GM19438 (cell line): ENCODE data around the gene GLIS2.
A peak's percentile ranks its signal among the peaks of the same experiment; 100 is the strongest.

ENCODE experiments used
- ATAC-seq: cut with Tn5 transposase; IDR thresholded peaks from one replicate; pipeline ENCODE4 v1.9.1; 2021; ENCODE audit warnings: low read depth; ENCODE audit not compliant: unreplicated experiment

The GLIS2 gene

DNA sequence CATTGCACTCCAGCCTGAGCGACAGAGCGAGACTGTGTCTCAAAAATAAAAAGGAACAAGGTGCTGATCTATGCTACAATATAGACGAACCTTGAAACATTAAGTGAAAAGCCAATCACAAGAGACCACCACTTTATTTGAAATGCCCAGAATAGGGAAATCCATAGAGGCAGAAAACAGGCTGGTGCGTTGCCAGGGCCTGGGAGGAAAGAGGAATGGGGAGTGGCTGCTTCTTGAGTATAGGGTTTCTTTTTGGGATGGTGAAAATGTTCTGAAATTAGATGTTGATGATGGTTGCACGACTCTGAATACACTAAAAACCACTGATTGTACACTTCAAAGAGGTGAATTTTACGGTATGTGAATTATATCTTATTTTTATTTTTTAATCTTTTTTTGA, 20.3 kb upstream of the GLIS2 start:
- ATAC-seq = no peak

DNA sequence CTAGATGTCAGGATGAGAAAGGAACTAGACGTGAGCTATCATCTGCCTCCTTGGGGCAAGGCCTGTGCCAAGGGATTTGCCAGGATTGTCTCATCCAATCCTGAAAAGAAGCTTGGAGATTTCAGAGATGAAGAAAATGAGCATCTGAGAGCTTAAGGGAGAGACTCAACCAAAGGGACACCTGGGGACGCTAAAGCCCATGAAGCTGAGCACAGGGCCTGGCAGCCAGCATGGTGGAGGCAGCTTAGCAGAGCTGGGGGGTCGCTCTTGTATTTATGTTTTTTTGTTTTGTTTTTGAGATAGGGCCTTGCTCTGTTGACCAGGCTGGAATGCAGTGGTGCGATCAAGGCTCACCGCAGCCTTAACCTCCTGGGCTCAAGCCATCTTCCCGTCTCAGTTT, 18.4 kb upstream of the GLIS2 start:
- ATAC-seq = no peak

DNA sequence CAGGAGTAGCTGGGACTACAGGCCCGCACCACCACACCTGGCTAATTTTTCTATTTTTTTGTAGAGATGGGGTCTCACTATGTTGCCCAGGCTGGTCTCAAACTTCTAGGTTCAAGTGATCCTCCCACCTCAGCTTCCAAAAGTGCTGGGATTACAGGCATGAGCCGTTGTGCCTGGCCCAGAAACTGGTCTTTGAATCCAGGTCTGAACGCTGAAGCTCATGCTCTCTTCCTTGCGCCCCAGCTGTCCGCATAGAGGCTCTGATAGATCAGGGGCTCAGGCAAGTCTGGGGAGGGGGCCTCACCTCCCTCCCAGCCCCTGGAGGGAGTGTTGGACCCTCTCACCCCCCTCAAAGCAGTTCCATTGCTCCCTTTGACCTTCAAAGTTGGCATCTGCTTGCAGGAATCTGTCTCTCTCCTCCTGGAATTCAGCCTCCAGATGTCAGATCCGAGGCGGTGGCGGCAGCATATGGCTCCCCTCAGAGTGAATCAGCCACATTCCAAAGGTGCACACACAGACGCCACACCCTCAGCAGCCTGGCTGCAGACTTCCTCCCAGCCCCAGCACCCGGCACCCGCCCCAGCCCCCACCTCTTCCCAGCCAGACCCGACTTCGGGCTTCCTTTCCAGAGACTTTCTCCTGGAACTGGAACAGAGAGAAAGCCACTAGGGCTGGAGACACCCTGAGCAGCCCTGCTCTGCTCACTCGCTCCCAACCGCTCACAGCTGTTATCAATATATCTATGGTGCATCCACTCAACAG, 16.9 kb upstream of the GLIS2 start:
- ATAC-seq = no peak

DNA sequence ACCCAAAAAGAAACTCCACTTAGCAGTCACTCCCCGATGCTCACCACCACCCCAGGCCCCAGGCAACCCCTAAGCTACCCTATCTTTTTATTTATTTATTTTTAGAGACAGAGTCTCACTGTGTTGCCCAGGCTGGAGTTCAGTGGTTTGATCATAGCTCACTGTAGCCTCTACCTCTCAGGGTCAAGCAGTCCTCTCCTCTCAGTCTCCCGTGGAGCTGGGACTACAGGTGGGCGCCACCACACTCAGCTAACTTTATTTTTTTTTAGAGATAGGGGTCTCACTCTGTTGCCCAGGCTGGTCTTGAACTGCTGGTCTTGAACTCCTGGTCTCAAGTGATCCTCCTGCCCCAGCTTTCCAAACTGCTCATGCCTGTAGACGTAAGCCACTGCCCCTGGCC, 14.7 kb upstream of the GLIS2 start:
- no peak for ATAC-seq

DNA sequence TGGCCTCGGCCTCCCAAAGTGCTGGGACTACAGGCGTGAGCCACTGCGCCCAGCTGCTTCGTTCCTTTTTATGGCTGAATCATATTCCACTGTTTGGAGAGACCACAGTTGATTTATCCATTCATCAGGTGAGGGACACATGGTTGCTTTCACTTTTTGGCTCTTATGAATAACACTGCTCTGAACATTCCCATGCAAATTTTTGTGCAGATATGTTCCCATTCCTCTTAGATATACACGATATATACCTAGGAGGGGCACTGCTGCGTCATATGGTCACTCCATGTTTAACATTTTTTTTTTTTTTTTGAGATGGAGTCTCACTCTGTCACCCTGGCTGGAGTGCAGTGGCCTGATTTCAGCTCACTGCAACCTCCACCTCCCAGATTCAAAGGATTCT, 13.9 kb upstream of the GLIS2 start:
- no peak for ATAC-seq

DNA sequence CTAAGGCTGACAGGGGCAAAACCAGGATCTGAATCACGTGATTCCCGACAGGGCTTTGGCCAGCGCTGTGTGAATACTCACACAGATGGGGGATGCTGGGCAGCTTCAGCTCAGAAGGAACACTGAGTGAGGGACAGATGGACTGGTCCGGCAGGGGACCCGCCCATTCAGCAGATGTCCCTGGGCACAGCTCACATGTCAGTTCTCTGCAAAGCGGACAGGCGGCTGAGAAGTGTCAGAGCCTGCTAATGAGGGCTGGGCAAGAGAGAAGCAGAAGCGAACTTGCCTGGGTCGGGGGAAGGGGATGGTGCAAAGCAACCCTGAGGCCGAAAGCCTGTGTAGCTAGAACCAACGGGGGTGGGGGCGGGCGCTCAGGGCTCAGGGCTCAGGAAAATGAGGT, 11.9 kb upstream of the GLIS2 start:
- no peak for ATAC-seq

DNA sequence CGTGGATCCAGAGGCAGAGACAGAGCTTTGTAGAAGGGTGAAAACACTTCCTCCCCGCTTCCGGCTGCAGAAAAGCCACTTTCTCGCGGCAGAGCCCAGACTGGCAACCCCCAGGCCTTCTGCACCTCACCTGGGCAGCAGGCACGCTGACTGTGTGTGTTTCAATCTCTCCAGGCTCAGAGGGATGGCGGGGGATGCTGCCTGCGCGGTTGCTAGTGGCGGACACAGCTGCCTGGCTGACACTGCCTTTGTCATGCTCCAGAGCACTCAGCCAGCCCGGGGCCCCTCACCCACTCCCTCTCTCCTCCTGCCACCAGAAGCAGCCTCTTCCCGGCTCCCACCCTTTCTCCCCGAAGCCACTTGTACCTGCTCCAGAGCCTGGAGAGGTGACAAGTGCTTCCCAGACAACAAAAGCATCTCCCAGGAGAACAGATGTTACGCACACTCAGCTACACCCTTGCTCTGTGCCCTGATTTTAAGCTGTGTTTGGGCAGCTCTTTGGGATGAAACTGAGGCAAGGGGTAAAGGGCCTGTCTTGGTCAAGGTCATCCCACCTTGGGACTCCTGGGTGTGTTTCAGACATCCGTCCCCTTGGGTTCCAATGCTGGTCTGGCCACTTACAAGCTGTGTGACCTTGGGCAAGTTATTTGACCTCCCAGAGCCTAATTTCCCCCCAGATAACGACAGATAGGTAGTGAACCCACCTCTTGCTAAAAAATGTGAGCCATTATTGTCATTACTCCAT, 9.2 kb upstream of the GLIS2 start:
- no peak for ATAC-seq

DNA sequence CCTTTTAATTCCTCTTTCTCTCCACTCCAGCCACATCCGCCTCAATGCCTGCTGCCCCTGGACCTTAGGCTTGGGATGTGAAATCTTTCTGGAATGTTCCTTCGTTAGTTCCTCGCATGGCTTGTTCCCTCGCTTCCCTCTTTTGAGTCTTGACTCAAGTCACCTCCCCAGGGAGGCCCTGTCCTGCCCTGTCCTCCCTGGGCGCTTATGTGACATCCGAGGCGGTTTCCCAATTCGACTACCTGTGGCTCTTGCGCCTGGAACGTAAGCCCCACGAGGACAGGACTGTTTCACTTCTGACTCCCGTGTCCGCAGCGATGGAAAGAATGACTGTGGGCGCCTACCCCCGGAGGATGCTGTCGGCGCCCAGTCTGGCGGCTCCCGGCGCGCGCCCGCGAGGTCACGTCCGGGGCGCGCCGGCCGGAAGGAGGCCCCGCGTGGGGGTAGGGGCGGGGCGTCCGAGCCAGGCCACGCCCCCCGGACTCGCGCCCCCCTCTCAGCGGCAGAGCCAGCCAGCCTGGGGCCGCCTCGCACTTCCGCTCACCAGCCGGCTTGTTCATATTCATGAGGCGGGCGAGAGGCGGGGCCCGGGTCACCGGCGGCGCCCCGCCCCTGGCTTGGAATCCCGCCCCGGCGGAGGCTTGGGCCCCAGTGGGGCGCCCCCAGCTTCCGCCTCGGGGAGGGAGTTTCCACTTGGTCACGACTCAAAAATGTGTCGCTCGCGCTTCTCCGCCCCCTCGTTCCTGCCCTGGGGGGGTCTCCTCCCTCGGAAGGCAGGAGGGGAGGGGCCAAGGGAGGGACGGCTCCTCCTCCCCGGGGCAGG, 8.4 kb upstream of the GLIS2 start:
- peak; percentile 83 for ATAC-seq

DNA sequence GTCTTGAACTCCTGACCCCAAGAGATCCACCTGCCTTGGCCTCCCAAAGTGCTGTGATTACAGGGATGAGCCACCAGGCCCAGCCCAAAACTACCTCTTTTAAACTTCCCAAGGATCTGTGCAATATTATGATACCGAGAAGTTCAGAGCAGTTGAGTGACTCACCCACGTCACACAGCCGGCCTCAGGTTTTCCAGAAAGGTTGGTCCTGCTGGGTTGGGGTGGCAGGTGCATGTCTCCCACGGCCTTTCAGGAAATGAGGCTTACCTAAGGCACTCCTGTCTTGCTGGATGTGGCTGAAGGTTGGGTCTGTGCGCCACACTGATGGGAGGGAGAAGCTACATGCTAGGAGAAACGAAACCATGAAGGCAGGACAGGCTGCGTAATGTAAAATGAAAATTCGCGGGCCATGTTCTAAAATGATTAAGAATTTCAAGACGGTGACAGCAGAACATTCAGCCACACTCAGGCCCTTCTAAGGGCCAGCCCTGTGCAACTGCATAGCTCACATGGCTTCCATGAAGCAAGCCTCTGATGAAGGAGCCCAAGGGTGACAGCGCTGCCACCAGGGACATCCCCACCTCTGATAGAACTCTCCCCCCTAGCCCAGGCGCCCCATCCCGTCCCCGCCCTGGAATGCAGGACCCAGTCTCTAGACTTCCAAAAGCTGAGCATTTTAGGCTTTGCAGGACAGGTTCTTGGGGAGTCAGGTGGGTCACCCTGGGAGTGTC, 6.6 kb upstream of the GLIS2 start:
- ATAC-seq = no peak

DNA sequence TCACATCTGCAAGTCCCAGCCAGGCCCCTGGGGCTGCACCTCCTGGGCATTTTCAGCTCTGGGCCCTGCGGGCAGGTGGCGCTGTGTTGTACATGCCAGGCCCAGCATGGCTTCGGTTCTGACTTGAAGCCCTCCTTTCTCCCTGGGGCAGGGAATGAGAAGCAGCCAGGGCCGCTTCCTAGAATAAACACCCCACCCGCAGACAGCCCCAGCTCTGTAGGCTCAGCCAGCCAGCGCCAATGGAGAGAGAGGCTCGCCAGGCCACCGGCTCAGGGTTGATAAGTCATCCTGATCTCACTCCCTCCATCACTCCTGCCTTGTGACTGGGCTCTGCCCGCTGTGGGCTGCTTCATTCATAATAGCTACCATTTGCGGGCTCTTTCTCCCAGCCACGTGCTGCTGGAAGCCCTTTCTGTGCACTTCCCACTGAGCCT, 6.0 kb upstream of the GLIS2 start:
- ATAC-seq = no peak

DNA sequence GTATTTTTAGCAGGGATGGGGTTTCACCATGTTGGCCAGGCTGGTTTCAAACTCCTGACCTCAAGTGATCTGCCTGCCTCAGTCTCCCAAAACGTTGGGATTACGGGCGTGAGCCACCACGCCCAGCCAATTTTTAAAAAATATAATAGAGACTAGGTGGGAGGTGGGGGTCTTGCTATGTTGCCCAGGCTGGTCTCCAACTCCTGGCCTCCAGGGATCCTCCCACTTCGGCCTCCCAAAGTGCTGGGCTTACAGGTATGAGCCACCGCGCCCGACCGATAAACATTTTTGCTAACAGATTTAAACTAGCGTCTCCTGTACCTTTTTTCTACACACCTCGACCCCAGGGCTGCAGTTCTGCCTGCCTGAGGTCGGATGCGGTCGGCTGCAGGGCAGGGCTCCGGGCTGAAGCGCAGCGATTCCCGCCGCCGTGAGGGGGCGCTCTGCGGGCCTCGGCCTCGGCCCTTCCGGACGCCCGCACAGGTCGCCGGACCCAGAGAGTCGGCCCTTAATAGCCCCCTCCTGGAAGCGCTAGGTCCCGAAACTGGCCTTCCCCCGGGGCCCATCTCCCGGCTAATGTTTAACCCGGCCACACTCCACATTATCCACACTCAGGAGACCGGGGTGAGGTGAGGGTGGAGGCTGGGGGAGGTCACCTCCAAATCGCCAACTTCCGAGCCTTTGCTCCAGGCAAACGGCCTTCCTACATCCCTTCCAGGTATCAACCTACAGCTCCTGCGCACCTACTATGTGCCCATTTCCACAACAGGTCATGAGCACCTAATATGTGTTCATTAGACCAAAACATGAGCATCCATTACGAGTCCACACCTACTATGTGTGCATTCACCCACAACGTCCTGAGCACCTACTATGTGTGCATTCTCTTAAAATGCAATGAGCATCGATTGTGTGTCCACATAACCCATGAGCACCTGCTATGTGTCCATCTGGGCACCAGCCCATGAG, 2.0 kb upstream of the GLIS2 start:
- ATAC-seq = peak; percentile 67

DNA sequence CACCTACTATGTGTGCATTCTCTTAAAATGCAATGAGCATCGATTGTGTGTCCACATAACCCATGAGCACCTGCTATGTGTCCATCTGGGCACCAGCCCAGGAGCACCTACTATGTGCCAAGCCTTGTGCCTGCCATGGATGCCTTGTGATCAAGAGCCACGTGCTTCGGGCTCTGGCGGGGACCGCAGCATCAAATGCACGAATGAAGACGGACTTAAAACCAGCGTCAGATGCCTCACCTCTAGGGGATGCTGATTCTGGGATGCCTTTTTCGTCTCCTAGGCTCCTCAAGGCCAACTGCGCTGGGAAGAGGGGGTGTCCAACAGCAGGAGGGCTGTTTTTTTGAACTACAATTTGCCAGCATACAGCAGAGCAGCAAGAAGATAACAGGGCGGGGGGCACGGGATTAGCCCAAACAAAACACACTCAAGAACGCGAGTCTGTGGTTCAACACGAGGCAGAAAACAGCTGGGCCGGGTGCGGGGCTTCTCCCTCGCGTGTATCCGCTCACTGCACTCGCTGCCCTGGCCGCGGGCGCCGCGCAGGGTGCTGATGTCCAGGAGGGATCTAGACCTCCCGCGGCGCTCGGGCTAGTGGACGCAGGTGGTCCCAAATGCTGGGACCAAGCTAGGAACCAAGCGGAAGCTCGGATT, 1.2 kb upstream of the GLIS2 start:
- no peak for ATAC-seq

DNA sequence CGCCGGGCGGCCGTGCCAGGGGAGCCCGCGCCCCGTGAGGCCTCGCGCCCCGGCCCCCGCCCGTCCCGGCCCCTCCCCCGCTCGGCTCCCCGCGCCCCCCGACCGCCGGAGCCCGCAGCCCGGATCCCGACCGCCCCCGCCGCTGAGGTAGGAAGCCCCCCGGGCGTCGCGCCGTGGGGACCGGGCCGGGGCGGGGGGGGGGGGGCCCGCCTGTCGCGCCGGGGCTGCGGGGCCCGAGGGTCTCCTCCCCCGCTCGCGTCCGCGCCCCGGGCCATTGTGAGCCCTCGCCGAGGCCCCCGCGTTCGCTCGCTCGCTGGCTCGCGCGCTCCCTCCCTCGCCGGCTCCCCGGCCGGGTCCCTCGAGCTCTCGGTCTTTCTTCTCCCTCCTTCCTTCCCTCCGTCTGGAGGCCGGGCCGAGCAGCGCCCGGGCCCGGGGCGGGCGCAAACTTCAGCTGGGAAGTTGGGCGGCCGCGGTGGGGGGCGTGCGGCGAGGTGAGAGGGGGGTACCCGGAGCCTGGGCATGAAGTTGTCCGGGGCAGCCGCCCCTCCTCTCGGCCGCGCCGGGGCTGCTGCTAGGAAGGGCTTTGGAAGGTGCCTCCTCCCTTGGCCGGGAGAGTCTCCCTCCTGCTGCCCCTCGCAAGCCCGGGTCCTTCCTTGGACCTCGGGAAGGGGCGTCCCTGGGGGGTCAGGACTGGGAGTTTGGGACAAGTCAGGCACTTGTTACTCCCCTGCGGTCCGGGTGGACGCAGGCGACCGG, 419 bp downstream of the GLIS2 start:
- no peak for ATAC-seq

DNA sequence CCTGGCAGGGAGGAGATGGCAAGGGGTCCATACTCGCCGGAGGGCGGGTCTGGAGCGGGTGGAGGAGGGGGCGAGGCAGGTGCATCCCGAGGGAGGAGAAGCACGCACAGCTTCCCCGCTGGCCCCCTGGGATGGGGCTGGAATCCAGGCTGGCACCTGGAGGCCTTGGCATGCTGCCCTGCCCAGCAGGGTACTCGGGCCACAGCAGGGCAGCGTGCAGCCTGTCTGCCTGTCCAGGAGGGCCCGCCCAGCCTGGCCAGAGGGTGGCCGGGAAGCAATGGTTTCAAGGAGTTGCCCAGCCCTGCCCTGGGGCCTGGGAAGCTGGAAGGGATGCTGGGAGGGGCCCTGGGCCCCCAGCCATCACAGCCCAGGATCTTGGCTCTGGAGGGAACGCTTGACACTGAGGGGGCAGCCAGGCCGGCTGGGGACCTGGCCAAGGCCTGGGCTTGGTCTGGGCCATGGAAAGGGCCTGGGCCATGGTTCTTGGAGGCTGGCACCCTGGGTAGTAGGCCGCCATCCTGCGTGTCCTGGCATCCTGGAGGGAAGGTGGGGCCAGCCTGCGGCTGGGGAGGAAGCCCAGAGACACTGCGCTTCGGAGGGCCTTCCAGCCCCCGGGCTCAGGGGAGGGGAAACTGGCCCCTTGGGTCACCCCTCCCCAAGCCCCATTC, 1.1 kb downstream of the GLIS2 start:
- ATAC-seq = no peak

DNA sequence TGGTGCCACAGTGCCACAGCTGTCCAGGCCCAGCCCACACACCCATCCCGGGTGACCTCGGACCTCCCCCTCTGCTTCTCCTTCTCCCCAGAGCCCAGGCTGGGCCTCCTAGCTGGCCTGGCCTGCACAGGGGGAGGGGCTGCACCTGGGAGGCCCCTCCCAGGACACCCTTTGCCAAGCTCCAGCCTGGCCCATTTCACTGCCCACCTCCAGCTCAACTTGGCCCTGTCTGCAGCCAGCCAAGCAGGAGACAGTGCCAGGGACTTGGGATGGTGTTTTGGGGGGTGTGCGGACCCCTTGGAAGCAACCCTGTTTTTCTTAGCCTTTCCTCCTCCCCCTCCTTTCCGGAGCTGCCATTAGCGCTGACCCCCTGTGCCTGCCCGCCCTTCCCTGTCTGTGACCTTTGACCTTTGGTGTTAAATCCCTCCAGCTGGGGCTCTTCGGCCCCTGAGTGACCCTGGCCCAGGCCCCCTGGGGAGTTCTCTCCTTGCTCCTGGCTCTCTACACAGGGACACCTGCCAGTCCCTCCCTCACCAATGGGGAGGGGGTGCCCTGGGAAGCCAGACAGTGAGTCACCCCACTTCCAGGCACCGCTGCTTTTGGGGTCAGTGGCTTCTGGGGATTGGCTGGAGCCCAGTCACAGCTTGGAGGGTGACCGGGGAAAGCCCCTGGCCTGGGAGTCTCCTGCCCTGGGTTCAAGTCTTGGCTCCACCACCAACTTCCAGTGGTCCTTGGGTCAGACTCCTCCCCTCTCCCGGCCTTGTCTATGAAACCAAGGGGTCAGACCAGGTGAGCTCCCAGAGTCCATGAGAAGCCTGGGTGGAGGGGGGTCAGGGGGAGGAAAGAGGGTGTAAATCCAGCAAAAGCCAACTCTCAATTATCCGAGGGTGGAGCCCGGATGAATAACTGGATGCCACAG, 1.9 kb downstream of the GLIS2 start:
- ATAC-seq = no peak

DNA sequence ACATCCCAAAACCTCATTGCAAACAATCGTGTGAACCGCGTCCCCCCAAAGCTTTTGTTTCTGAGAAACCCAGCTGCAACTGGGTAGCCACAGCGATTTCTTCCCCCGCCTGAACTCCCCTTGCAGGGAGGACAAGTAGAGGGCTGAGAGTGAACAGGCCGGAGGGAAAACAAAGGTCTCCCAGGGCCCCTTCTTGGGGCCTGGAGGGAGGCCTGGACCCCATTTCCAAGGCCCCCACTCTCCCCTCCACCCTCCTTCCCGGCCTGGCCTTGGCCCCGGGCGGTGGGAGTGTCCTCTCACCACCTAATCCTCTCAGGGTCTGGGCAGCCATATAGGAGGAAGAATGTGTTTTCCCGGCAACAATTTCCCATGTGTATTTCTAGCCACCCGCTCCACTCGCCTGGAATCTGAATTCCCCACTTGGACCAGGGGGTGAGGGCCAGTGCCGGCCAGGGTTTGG, 2.6 kb downstream of the GLIS2 start:
- ATAC-seq = no peak

DNA sequence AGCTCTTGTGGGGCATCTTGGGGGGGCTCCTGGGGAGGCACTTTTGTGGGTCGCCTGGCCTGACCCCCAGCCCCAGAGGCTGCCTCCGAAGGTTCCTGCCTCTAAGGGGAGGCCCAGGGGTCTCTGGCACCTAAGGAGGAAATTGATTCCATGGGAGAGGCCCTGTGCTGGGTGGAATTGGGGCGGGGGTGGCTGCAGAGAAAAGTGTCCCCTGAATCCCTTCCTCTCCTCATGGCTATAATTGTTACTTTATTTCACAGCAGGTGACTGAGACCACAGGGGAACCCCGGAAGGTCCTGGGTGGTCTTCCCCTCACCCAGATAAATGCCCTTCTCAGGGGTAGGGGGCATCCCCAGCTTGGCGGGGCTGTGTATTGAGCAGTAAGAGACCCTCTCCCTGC, 3.1 kb downstream of the GLIS2 start:
- ATAC-seq = no peak
